ENCODE results near the gene RYR1. TPM values are rescaled to one million over a fixed set of nuclear protein-coding genes. Genes with fewer than 3 reads are reported as not detected.
"Not testable (repeated sequence)": the region's sequence is repeated elsewhere in the genome, so short reads cannot be mapped to it uniquely, and the experiment has no call there.

RYR1 gene
- total RNA-seq, 2 experiments from 2014 or later = 2.0 to 3.1 TPM

DNA sequence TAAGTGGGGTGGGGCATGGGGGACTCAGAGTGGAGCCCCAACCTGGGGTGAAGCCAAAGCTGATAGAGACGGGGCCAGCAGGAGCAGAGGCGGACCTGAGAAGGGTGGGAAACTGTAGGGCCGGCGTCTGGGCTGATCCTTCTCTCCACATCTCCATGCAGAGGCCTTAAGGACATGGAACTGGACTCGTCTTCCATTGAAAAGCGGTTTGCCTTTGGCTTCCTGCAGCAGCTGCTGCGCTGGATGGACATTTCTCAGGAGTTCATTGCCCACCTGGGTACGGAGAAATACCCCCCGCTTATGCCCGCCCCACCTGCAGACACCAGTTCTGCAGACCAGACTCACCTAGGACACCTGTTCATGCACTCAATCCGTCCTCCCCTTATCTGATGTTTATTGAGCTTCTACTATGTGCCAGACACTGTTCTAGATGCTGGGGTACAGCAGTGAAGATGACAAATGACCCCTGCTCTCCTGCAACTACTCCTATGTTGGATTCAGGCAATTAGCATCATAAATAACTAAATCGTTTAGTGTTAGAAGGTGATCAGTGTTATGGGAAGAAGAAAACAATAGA lies 74.1 kb downstream of the RYR1 start:
- Mint-ChIP-seq H3K36me3 (ENCODE audit: low read depth) (peaks cover 1% of the 10 kb centered on the region), H3K27me3 (peaks cover 2% of the 10 kb centered on the region), H3K4me3 (no peak overlapping the region), H3K27ac (no peak overlapping the region), H3K9me3 (ENCODE audit: low read depth) (no peaks in the 10 kb centered on the region), H3K4me1 (peaks cover 6% of the 10 kb centered on the region)
- CTCF ChIA-PET = interaction anchor here (0.6 to 1.6 kb wide), 5 partner anchors 8 to 471 kb away, joined by 3 to 8 read pairs (median 4); partner anchors contain the start of gene FAM98C
- intact Hi-C loops (cut with DNase I, micrococcal nuclease) = loop anchor here (1.0 to 2.0 kb wide), 12 partner anchors 75 to 423 kb away; partner anchors contain the start of genes FAM98C (in 2 of the 2), PSMD8 (in 2 of the 2), ACTN4 (in 1 of the 2) and EIF3K (in 1 of the 2)
- no peak for ATAC-seq
- DNase-seq = no peak
- POLR2A ChIA-PET = interaction anchor here (1.0 to 1.1 kb wide), 2 partner anchors 8 to 111 kb away, joined by 3 to 4 read pairs; partner anchors contain the start of gene EIF3K

DNA sequence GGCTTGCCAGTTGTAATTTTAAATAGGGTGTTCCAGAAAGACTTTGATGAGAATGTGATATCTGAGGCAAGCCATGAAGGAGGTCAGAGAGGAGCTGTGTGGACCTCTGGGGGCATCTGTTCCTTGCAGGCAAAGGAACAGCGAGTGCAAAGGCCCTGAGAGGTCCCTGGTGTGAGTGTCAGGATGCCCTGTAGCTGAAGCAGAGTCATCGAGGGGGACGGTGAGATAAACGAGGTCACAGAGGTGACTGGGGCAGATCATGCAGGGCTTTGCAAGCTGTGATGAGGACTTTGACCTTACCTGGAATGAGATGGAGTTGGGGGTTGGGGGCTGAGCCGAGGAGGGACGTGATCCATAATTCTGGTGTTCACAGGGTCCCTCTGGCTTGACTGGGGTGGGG lies 75.0 kb downstream of the RYR1 start:
- intact Hi-C loops (cut with DNase I, micrococcal nuclease) = no loop called here
- no peak overlapping the region for H3K4me3 Mint-ChIP-seq
- H3K27me3 Mint-ChIP-seq = peaks cover 2% of the 10 kb centered on the region
- no peak for DNase-seq
- ChIA-PET POLR2A (no interaction called here), CTCF (interaction anchor here (1.2 kb wide), 1 partner anchor 106 kb away, joined by 7 read pairs; the partner anchor contains the start of gene FAM98C)
- peaks cover 12% of the 10 kb centered on the region for H3K4me1 Mint-ChIP-seq
- H3K36me3 Mint-ChIP-seq (ENCODE audit: low read depth) = peaks cover 1% of the 10 kb centered on the region
- no peak overlapping the region for H3K27ac Mint-ChIP-seq
- no peak for ATAC-seq
- H3K9me3 Mint-ChIP-seq (ENCODE audit: low read depth) = no peaks in the 10 kb centered on the region

GRCh38 chr19:38509027-38509426 lies 75.5 kb downstream of the RYR1 start:
- intact Hi-C loops (cut with DNase I, micrococcal nuclease) = no loop called here
- peaks cover 16% of the 10 kb centered on the region for H3K4me1 Mint-ChIP-seq

GRCh38 chr19:38511074-38511708 lies 77.7 kb downstream of the RYR1 start:
- no peak for DNase-seq
- H3K27ac Mint-ChIP-seq = no peak overlapping the region
- H3K9me3 Mint-ChIP-seq (ENCODE audit: low read depth) = no peaks in the 10 kb centered on the region
- intact Hi-C loops (cut with DNase I, micrococcal nuclease) = no loop called here
- ATAC-seq = no peak
- no peak overlapping the region for H3K4me3 Mint-ChIP-seq
- peaks cover 23% of the 10 kb centered on the region for H3K4me1 Mint-ChIP-seq
- ChIA-PET POLR2A (no interaction called here), CTCF (interaction anchor here (0.6 kb wide), 1 partner anchor 622 kb away, joined by 3 read pairs; no protein-coding TSS in a partner anchor)
- peaks cover 1% of the 10 kb centered on the region for H3K36me3 Mint-ChIP-seq (ENCODE audit: low read depth)
- peaks cover 2% of the 10 kb centered on the region for H3K27me3 Mint-ChIP-seq

More at GRCh38 chr19:38509027-38509426, 75.5 kb downstream of the RYR1 start:
- H3K9me3 Mint-ChIP-seq (ENCODE audit: low read depth) = no peaks in the 10 kb centered on the region
- POLR2A ChIA-PET = no interaction called here
- H3K27me3 Mint-ChIP-seq = peaks cover 2% of the 10 kb centered on the region
- H3K27ac Mint-ChIP-seq = no peak overlapping the region
- DNase-seq (no peak), ATAC-seq (no peak)
- H3K36me3 Mint-ChIP-seq (ENCODE audit: low read depth) = peaks cover 1% of the 10 kb centered on the region
- CTCF ChIA-PET = interaction anchor here (1.2 kb wide), 1 partner anchor 106 kb away, joined by 7 read pairs; the partner anchor contains the start of gene FAM98C
- no peak overlapping the region for H3K4me3 Mint-ChIP-seq

DNA sequence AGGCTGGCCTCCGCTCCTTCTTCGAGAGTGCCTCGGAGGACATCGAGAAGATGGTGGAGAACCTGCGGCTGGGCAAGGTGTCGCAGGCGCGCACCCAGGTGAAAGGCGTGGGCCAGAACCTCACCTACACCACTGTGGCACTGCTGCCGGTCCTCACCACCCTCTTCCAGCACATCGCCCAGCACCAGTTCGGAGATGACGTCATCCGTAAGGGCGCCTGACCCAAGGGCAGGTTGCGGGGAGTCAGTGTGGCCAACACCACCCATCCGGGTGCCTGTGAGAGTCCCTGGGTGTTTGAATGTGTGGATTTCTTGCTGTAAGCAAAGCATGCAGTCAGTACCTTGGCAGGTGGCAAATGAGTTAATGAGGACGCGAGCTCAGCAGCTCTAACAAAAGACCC lies 78.8 kb downstream of the RYR1 start:
- POLR2A ChIA-PET = no interaction called here
- H3K4me3 Mint-ChIP-seq = no peak overlapping the region
- peaks cover 1% of the 10 kb centered on the region for H3K36me3 Mint-ChIP-seq (ENCODE audit: low read depth)
- DNase-seq (no peak), ATAC-seq (no peak)
- CTCF ChIA-PET = interaction anchor here (1.0 kb wide), 1 partner anchor 32 kb away, joined by 4 read pairs; no protein-coding TSS in a partner anchor
- H3K27ac Mint-ChIP-seq = no peak overlapping the region
- peaks cover 2% of the 10 kb centered on the region for H3K27me3 Mint-ChIP-seq
- H3K4me1 Mint-ChIP-seq = peaks cover 16% of the 10 kb centered on the region
- intact Hi-C loops (cut with DNase I, micrococcal nuclease) = no loop called here
- H3K9me3 Mint-ChIP-seq (ENCODE audit: low read depth) = no peaks in the 10 kb centered on the region

- H3K27ac Mint-ChIP-seq; H3K4me3 Mint-ChIP-seq; H3K36me3 Mint-ChIP-seq (ENCODE audit: low read depth); intact Hi-C loops (cut with DNase I, micrococcal nuclease); H3K27me3 Mint-ChIP-seq; DNase-seq; ATAC-seq; H3K9me3 Mint-ChIP-seq (ENCODE audit: low read depth): not testable (repeated sequence)
- peaks cover 16% of the 10 kb centered on the region for H3K4me1 Mint-ChIP-seq
- POLR2A ChIA-PET = interaction anchor here (0.6 kb wide), 1 partner anchor 286 kb away, joined by 3 read pairs; no protein-coding TSS in a partner anchor
- CTCF ChIA-PET = interaction anchor here (0.6 to 1.5 kb wide), 6 partner anchors 9 to 374 kb away, joined by 3 to 7 read pairs (median 4); no protein-coding TSS in a partner anchor
Observed at GRCh38 chr19:38513156-38513555, 79.7 kb downstream of the RYR1 start.

GRCh38 chr19:38513762-38514167 lies 80.3 kb downstream of the RYR1 start:
- Mint-ChIP-seq H3K9me3 (ENCODE audit: low read depth) (no peaks in the 10 kb centered on the region), H3K27ac (no peak overlapping the region), H3K36me3 (ENCODE audit: low read depth) (no peaks in the 10 kb centered on the region), H3K4me3 (no peak overlapping the region), H3K27me3 (peaks cover 2% of the 10 kb centered on the region), H3K4me1 (peaks cover 16% of the 10 kb centered on the region)
- ATAC-seq = peak; percentile 45
- intact Hi-C loops (cut with DNase I, micrococcal nuclease) = loop anchor here in 1 of 2 experiments (2.0 kb wide), 2 partner anchors 25 to 105 kb away; partner anchors contain the start of gene EIF3K
- no peak for DNase-seq
- POLR2A ChIA-PET = interaction anchor here (1.0 kb wide), 1 partner anchor 139 kb away, joined by 3 read pairs; the partner anchor contains the start of gene PSMD8
- CTCF ChIA-PET = interaction anchor here (0.9 to 2.4 kb wide), 6 partner anchors 9 to 373 kb away, joined by 3 to 16 read pairs (median 5); no protein-coding TSS in a partner anchor

DNA sequence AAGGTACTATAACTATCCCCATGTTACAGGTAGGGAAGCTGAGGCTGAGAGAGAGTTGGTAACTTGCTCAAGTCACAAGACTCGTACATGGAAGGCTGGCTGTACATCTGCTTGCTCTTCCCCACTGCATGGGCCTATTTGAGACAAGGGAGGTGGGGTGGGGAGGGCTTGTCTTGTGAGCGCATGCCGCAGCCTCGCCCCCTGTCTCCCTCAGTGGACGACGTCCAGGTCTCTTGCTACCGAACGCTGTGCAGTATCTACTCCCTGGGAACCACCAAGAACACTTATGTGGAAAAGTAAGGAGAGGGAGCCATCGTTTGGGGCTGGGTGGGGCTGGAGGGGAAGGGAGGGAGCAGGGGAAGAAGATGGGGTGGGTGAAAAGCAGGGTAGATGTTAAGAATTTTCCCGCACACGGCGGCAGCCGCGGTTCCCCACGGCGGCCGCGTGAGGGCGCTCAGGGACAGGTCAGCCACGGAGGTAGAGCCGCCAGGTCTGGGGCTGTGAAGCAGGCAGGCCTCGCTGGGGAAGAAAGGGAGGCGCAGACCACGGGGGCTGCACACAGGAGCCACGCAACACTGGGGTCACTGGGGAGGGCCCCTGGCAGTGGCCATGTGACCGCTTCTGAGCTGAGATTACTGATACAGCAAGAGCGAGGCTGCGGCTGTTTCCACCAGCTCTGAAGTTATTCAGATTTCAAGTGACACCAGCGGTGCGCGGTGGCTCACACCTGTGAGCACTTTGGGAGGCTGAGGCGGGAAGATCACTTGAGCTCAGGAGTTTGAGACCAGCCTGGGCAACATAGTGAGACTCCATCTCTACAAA lies 81.5 kb downstream of the RYR1 start:
- POLR2A ChIA-PET = interaction anchor here (0.8 to 1.2 kb wide), 2 partner anchors 8 to 104 kb away, joined by 3 read pairs; partner anchors contain the start of gene EIF3K
- no peak overlapping the region for H3K4me3 Mint-ChIP-seq
- peak overlapping the region; percentile 42 for H3K27ac Mint-ChIP-seq
- ATAC-seq (peak; percentile 96), DNase-seq (peak; percentile 88)
- CTCF ChIA-PET = interaction anchor here (0.6 to 2.4 kb wide), 17 partner anchors 8 to 418 kb away, joined by 3 to 16 read pairs (median 4); partner anchors contain the start of genes ACTN4, FAM98C and MAP4K1
- H3K36me3 Mint-ChIP-seq (ENCODE audit: low read depth) = no peaks in the 10 kb centered on the region
- no peaks in the 10 kb centered on the region for H3K27me3 Mint-ChIP-seq
- intact Hi-C loops (cut with DNase I, micrococcal nuclease) = loop anchor here (1.0 to 5.0 kb wide), 6 partner anchors 24 to 415 kb away; partner anchors contain the start of genes EIF3K (in 1 of the 2), FAM98C (in 1 of the 2), MRPS12 (in 1 of the 2) and SARS2 (in 1 of the 2)
- peaks cover 16% of the 10 kb centered on the region for H3K4me1 Mint-ChIP-seq
- H3K9me3 Mint-ChIP-seq (ENCODE audit: low read depth) = no peaks in the 10 kb centered on the region

DNA sequence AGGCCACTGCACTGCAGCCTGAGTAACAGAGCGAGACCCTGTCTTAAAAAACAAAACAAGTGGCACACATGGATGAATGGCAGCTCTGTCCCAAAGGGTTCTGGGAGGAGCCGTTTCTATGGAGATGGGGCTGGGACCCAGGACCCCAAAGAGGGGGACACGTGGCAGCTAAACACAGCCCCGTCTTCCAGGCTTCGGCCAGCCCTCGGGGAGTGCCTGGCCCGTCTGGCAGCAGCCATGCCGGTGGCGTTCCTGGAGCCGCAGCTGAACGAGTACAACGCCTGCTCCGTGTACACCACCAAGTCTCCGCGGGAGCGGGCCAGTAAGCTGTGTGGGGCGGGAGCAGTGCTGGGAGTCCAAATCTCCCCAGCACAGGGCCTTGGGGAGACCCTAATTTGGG lies 82.4 kb downstream of the RYR1 start:
- H3K4me1 Mint-ChIP-seq = peaks cover 16% of the 10 kb centered on the region
- intact Hi-C loops (cut with DNase I, micrococcal nuclease) = loop anchor here (1.0 to 5.0 kb wide), 6 partner anchors 23 to 414 kb away; partner anchors contain the start of genes EIF3K (in 1 of the 2), FAM98C (in 1 of the 2), MRPS12 (in 1 of the 2) and SARS2 (in 1 of the 2)
- DNase-seq (no peak), ATAC-seq (no peak)
- H3K27ac Mint-ChIP-seq = no peak overlapping the region
- ChIA-PET POLR2A (interaction anchor here (1.2 kb wide), 1 partner anchor 103 kb away, joined by 3 read pairs; the partner anchor contains the start of gene EIF3K), CTCF (interaction anchor here (0.6 to 2.4 kb wide), 16 partner anchors 9 to 417 kb away, joined by 3 to 16 read pairs (median 4); partner anchors contain the start of genes ACTN4, EIF3K, FAM98C and MAP4K1)
- H3K27me3 Mint-ChIP-seq = no peaks in the 10 kb centered on the region
- no peaks in the 10 kb centered on the region for H3K36me3 Mint-ChIP-seq (ENCODE audit: low read depth)
- no peak overlapping the region for H3K4me3 Mint-ChIP-seq
- no peaks in the 10 kb centered on the region for H3K9me3 Mint-ChIP-seq (ENCODE audit: low read depth)

- no peaks in the 10 kb centered on the region for H3K9me3 Mint-ChIP-seq (ENCODE audit: low read depth)
- intact Hi-C loops (cut with DNase I, micrococcal nuclease) = loop anchor here in 1 of 2 experiments (5.0 kb wide), 1 partner anchor 370 kb away; no protein-coding TSS in a partner anchor
- no peak overlapping the region for H3K4me3 Mint-ChIP-seq
- ATAC-seq = no peak
- POLR2A ChIA-PET = no interaction called here
- CTCF ChIA-PET = interaction anchor here (0.5 to 1.1 kb wide), 3 partner anchors 22 to 102 kb away, joined by 3 to 4 read pairs (median 3); partner anchors contain the start of gene EIF3K
- H3K27me3 Mint-ChIP-seq = no peaks in the 10 kb centered on the region
- peaks cover 16% of the 10 kb centered on the region for H3K4me1 Mint-ChIP-seq
- no peaks in the 10 kb centered on the region for H3K36me3 Mint-ChIP-seq (ENCODE audit: low read depth)
- no peak for DNase-seq
- no peak overlapping the region for H3K27ac Mint-ChIP-seq
Observed at GRCh38 chr19:38516802-38517201, 83.3 kb downstream of the RYR1 start.

All from activated CD4-positive, alpha-beta T cell treated with anti-CD3 and anti-CD28 coated beads for 36 hours (primary cell).